ENCODE measurements around the gene SLITRK1.

SLITRK1 gene

GRCh38 chr13:83876546-83876945, 5.7 kb downstream of the SLITRK1 start:
- FAIRE-seq (no peak), DNase-seq (ENCODE audit: low spot score) (no peak)

- DNase-seq (ENCODE audit: low spot score) (no peak), FAIRE-seq (no peak)
Measured at GRCh38 chr13:83867708-83868107, 14.6 kb downstream of the SLITRK1 start.

GRCh38 chr13:83865161-83866137, 16.8 kb downstream of the SLITRK1 start:
- DNase-seq (ENCODE audit: low spot score): no peak
- no peak for FAIRE-seq

- DNase-seq (ENCODE audit: low spot score): no peak
- FAIRE-seq: no peak
Measured at GRCh38 chr13:83853771-83854170, 28.5 kb downstream of the SLITRK1 start.

- DNase-seq (ENCODE audit: low spot score) (no peak), FAIRE-seq (no peak)
Measured at GRCh38 chr13:83845106-83845505, 37.2 kb downstream of the SLITRK1 start.

GRCh38 chr13:83839146-83839545, 43.1 kb downstream of the SLITRK1 start:
- FAIRE-seq (no peak), DNase-seq (ENCODE audit: low spot score) (no peak)

- FAIRE-seq (no peak), DNase-seq (ENCODE audit: low spot score) (no peak)
Measured at GRCh38 chr13:83831796-83832195, 50.5 kb downstream of the SLITRK1 start.

- DNase-seq (ENCODE audit: low spot score) (no peak), FAIRE-seq (no peak)
Measured at GRCh38 chr13:83829810-83830209, 52.5 kb downstream of the SLITRK1 start.

- DNase-seq (ENCODE audit: low spot score) (no peak), FAIRE-seq (no peak)
Measured at GRCh38 chr13:83827338-83827737, 54.9 kb downstream of the SLITRK1 start.
